ENCODE data around the gene CCDC112. TPM values are rescaled to one million over a fixed set of nuclear protein-coding genes. Genes with fewer than 3 reads are reported as not detected.

CCDC112 gene
- total and polyA plus RNA-seq, 9 of the 15 experiments (the other 6 are each of a cell fraction or from before 2014, with no cell fraction given): 3.3 to 15.3 (median 7.4) TPM

GRCh38 chr5:115335301-115335700 lies 38.8 kb upstream of the CCDC112 start:
- TF ChIP-seq, protein P1, sequence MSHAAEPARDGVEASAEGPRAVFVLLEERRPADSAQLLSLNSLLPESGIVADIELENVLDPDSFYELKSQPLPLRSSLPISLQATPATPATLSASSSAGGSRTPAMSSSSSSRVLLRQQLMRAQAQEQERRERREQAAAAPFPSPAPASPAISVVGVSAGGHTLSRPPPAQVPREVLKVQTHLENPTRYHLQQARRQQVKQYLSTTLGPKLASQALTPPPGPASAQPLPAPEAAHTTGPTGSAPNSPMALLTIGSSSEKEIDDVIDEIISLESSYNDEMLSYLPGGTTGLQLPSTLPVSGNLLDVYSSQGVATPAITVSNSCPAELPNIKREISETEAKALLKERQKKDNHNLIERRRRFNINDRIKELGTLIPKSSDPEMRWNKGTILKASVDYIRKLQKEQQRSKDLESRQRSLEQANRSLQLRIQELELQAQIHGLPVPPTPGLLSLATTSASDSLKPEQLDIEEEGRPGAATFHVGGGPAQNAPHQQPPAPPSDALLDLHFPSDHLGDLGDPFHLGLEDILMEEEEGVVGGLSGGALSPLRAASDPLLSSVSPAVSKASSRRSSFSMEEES (CRISPR knock-in tag; IDR thresholded peaks at IDR 0.05): peak; percentile 38; the same call in 1 of the 2 replicates
- no peak for TF ChIP-seq ELF4 (CRISPR knock-in tag; IDR thresholded peaks at IDR 0.05)
- TF ChIP-seq ZC3H4 (CRISPR knock-in tag; IDR thresholded peaks at IDR 0.05; ENCODE audit: borderline replicate concordance): no peak
- TF ChIP-seq FOXK2 (conservative IDR thresholded peaks at IDR 0.05 in 1 of 2, IDR thresholded peaks at IDR 0.05 in 1 of 2; ENCODE audit: low read depth in 2 of 2): no peak
- no peak for TF ChIP-seq PCBP1 (IDR thresholded peaks at IDR 0.05; ENCODE audit: low read depth, low read length, poor library complexity, severe bottlenecking)
- TF ChIP-seq, protein P2, sequence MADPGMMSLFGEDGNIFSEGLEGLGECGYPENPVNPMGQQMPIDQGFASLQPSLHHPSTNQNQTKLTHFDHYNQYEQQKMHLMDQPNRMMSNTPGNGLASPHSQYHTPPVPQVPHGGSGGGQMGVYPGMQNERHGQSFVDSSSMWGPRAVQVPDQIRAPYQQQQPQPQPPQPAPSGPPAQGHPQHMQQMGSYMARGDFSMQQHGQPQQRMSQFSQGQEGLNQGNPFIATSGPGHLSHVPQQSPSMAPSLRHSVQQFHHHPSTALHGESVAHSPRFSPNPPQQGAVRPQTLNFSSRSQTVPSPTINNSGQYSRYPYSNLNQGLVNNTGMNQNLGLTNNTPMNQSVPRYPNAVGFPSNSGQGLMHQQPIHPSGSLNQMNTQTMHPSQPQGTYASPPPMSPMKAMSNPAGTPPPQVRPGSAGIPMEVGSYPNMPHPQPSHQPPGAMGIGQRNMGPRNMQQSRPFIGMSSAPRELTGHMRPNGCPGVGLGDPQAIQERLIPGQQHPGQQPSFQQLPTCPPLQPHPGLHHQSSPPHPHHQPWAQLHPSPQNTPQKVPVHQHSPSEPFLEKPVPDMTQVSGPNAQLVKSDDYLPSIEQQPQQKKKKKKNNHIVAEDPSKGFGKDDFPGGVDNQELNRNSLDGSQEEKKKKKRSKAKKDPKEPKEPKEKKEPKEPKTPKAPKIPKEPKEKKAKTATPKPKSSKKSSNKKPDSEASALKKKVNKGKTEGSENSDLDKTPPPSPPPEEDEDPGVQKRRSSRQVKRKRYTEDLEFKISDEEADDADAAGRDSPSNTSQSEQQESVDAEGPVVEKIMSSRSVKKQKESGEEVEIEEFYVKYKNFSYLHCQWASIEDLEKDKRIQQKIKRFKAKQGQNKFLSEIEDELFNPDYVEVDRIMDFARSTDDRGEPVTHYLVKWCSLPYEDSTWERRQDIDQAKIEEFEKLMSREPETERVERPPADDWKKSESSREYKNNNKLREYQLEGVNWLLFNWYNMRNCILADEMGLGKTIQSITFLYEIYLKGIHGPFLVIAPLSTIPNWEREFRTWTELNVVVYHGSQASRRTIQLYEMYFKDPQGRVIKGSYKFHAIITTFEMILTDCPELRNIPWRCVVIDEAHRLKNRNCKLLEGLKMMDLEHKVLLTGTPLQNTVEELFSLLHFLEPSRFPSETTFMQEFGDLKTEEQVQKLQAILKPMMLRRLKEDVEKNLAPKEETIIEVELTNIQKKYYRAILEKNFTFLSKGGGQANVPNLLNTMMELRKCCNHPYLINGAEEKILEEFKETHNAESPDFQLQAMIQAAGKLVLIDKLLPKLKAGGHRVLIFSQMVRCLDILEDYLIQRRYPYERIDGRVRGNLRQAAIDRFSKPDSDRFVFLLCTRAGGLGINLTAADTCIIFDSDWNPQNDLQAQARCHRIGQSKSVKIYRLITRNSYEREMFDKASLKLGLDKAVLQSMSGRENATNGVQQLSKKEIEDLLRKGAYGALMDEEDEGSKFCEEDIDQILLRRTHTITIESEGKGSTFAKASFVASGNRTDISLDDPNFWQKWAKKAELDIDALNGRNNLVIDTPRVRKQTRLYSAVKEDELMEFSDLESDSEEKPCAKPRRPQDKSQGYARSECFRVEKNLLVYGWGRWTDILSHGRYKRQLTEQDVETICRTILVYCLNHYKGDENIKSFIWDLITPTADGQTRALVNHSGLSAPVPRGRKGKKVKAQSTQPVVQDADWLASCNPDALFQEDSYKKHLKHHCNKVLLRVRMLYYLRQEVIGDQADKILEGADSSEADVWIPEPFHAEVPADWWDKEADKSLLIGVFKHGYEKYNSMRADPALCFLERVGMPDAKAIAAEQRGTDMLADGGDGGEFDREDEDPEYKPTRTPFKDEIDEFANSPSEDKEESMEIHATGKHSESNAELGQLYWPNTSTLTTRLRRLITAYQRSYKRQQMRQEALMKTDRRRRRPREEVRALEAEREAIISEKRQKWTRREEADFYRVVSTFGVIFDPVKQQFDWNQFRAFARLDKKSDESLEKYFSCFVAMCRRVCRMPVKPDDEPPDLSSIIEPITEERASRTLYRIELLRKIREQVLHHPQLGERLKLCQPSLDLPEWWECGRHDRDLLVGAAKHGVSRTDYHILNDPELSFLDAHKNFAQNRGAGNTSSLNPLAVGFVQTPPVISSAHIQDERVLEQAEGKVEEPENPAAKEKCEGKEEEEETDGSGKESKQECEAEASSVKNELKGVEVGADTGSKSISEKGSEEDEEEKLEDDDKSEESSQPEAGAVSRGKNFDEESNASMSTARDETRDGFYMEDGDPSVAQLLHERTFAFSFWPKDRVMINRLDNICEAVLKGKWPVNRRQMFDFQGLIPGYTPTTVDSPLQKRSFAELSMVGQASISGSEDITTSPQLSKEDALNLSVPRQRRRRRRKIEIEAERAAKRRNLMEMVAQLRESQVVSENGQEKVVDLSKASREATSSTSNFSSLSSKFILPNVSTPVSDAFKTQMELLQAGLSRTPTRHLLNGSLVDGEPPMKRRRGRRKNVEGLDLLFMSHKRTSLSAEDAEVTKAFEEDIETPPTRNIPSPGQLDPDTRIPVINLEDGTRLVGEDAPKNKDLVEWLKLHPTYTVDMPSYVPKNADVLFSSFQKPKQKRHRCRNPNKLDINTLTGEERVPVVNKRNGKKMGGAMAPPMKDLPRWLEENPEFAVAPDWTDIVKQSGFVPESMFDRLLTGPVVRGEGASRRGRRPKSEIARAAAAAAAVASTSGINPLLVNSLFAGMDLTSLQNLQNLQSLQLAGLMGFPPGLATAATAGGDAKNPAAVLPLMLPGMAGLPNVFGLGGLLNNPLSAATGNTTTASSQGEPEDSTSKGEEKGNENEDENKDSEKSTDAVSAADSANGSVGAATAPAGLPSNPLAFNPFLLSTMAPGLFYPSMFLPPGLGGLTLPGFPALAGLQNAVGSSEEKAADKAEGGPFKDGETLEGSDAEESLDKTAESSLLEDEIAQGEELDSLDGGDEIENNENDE (IDR thresholded peaks at IDR 0.05; ENCODE audit: low read depth, low read length): no peak
- no peak for TF ChIP-seq STAT5A (IDR thresholded peaks at IDR 0.05; ENCODE audit: borderline replicate concordance, low read length)
- no peak for TF ChIP-seq ATF7 (IDR thresholded peaks at IDR 0.05)
- WGBS (ENCODE audit: insufficient coverage, low coverage, missing lambda C conversion rate): 3% methylated on average over 2 of the region's 2 CpGs
- intact Hi-C loops (cut with micrococcal nuclease): no loop called here
- no peaks in the 10 kb centered on the region; a peak in 1 of 5 replicates for H3K27me3 ChIP-seq (ENCODE audit: control insufficient read depth in 2 of 2, insufficient read depth in 2 of 2, low read length in 2 of 2)
- H3K9ac ChIP-seq (ENCODE audit: insufficient read depth in 1 of 2, low read depth in 2 of 2, low read length in 2 of 2): no peak overlapping the region
- FAIRE-seq: no peak
- no peak overlapping the region for H3K27ac ChIP-seq (ENCODE audit: extremely low read depth, low read depth, low read length)
- H2AFZ ChIP-seq (ENCODE audit: low read depth, low read length): no peak overlapping the region
- no peaks in the 10 kb centered on the region for H4K20me1 ChIP-seq (replicated peaks; ENCODE audit: control insufficient read depth, insufficient read depth, low read length)
- no peaks in the 10 kb centered on the region for H3K36me3 ChIP-seq (ENCODE audit: control insufficient read depth, insufficient read depth, low read length)
- DNase-seq (ENCODE audit: extremely low read depth in 1 of 4, low spot score in 3 of 4): no peak
- ChIA-PET POLR2A (interaction anchor here (1.0 kb wide), 1 partner anchor 10 kb away, joined by 4 read pairs; no protein-coding TSS in a partner anchor), CTCF (ENCODE audit: low intra/inter-chr PET ratio) (no interaction called here)
- no TSS peak for BruUV-seq (replicated peaks)
- H3K9me1 ChIP-seq (ENCODE audit: control insufficient read depth, insufficient read depth, low read length): no peaks in the 10 kb centered on the region
- H3K79me2 ChIP-seq (ENCODE audit: control insufficient read depth, insufficient read depth, low read length): no peaks in the 10 kb centered on the region
- in situ Hi-C loops (cut with MboI): no loop called here
- no peak overlapping the region for H3K4me3 ChIP-seq
- no peaks in the 10 kb centered on the region for H3K9me3 ChIP-seq (replicated peaks; ENCODE audit: control insufficient read depth, insufficient read depth, low read depth, low read length)
- no peak overlapping the region for H3K4me2 ChIP-seq (ENCODE audit: insufficient read depth, low read length)
- ATAC-seq: no peak
- no peaks in the 10 kb centered on the region; a peak in 2 of 5 replicates for H3K4me1 ChIP-seq (replicated peaks in 1 of 2; ENCODE audit: control insufficient read depth in 2 of 2, insufficient read depth in 2 of 2, low read length in 2 of 2)

All from K562 (cell line).